OCI-LY1 (cell line): ENCODE data around the gene SPSB1.
A peak's percentile ranks its signal among the peaks of the same experiment; 100 is the strongest.

Experiments
- H2AFZ ChIP-seq: fragments of 200-600 bp; sonication (generic), shearing (Covaris generic); 2 replicates; pipeline ENCODE4 v1.6.0; 2014; ENCODE audit warnings: antibody characterized with exemption, mild to moderate bottlenecking, low read length
- H3F3A ChIP-seq: fragments of 200-600 bp; sonication (generic), shearing (Covaris generic); 2 replicates; pipeline ENCODE4 v1.6.0; 2014; ENCODE audit warnings: mild to moderate bottlenecking, antibody characterized with exemption, low read length, moderate library complexity; ENCODE audit not compliant: insufficient read depth
- H3K27ac ChIP-seq: fragments of 200-600 bp; sonication (generic); 2 replicates; pipeline ENCODE4 v1.5.1; 2014; ENCODE audit warnings: low read length, mixed run types, mild to moderate bottlenecking, low read depth; ENCODE audit not compliant: poor library complexity, severe bottlenecking
- H3K27me3 ChIP-seq: fragments of 200-600 bp; sonication (generic); 2 replicates; pipeline ENCODE4 v1.6.0; 2014; ENCODE audit warnings: antibody characterized with exemption, mild to moderate bottlenecking, low read length, moderate library complexity; ENCODE audit not compliant: insufficient read depth
- H3K36me3 ChIP-seq: fragments of 200-600 bp; sonication (generic); 2 replicates; pipeline ENCODE4 v1.6.1; 2014; ENCODE audit warnings: mild to moderate bottlenecking, antibody characterized with exemption, low read length, moderate library complexity, mixed read lengths; ENCODE audit not compliant: insufficient read depth
- H3K4me1 ChIP-seq: fragments of 200-600 bp; sonication (generic); 2 replicates; pipeline ENCODE4 v1.5.1; 2014; ENCODE audit warnings: mild to moderate bottlenecking, low read length, moderate library complexity; ENCODE audit not compliant: insufficient read depth, severe bottlenecking
- H3K4me2 ChIP-seq: fragments of 200-600 bp; sonication (generic), shearing (Covaris generic); 2 replicates; pipeline ENCODE4 v1.6.1; 2014; ENCODE audit warnings: low read length
- H3K4me3 ChIP-seq: fragments of 200-600 bp; sonication (generic); 2 replicates; pipeline ENCODE4 v1.5.1; 2014; ENCODE audit warnings: low read length, low read depth, mild to moderate bottlenecking, mixed read lengths; ENCODE audit not compliant: poor library complexity, severe bottlenecking
- H3K79me2 ChIP-seq: fragments of 200-600 bp; shearing (Covaris generic); 2 replicates; pipeline ENCODE4 v1.6.1; 2016; ENCODE audit warnings: mixed run types, low read length, mixed read lengths; ENCODE audit not compliant: insufficient read depth
- H3K9ac ChIP-seq: fragments of 200-600 bp; sonication (generic), shearing (Covaris generic); 2 replicates; pipeline ENCODE4 v1.6.1; 2014; ENCODE audit warnings: mild to moderate bottlenecking, low read length, mixed read lengths
- H3K9me2 ChIP-seq: fragments of 200-600 bp; sonication (generic), shearing (Covaris generic); 2 replicates; pipeline ENCODE4 v1.6.1; 2014; ENCODE audit warnings: low read depth, mild to moderate bottlenecking, low read length, mixed read lengths
- H3K9me3 ChIP-seq: fragments of 200-600 bp; shearing (Covaris generic); 2 replicates; pipeline ENCODE4 v1.6.1; 2014; ENCODE audit warnings: low read length, mixed read lengths
- H4K20me1 ChIP-seq: fragments of 200-600 bp; sonication (generic), shearing (Covaris generic); 2 replicates; pipeline ENCODE4 v1.6.0; 2016; ENCODE audit warnings: mild to moderate bottlenecking, low read length; ENCODE audit not compliant: insufficient read depth
- CTCF ChIP-seq: fragments of 200-600 bp; sonication (generic), shearing (Covaris generic); IDR thresholded peaks from 2 replicates; pipeline ENCODE4 v1.5.1; 2017; ENCODE audit warnings: mild to moderate bottlenecking, antibody characterized with exemption, low read length, moderate library complexity, mixed read lengths
- EZH2 ChIP-seq: fragments of 200-600 bp; sonication (generic), shearing (Covaris generic); IDR thresholded peaks from 2 replicates; pipeline ENCODE4 v1.8.0; 2017; ENCODE audit warnings: borderline replicate concordance, mixed run types, mild to moderate bottlenecking, antibody characterized with exemption, low read length, moderate library complexity, mixed read lengths

Gene SPSB1

DNA sequence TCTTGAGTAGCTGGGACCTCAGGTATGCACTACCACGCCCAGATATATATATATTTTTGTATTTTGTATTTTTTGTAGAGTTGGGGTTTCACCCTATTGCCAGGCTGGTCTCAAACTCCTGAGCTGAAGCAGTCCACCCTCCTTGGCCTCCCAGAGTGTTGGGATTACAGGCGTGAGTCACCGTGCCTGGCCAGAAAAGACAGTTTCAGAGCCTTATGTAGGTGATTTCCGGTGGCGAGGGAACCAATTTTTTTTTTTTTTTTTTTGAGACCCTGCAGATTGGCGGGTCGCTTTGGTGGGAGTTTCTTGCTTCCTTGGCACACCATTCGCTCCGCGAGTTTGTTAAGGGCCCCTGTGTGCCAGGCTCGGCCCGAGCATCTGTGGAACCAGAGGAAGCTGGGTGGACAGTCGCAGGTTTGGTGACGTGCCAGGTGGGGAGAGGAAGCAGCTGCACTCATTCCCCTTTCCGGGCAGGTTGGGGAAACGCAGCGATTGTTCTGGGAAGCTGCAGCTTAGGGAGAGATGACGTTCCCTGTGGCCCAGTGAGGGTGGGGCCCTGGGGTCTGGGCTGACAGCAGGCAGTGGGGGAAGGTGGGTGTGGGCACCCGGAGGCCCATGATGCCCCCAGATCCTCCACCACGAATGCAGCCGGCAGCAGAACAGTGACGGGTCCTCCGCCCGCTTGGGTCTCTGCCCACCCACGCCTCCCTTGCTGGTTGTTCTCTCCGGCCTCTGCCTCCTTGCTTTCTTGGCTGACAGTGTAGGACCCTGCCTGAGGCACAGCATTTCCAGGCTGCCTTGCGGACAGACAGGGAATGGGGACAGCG is 25.1 kb downstream of the SPSB1 start:
- H3K4me3 ChIP-seq, result no peak overlapping the region
- no peaks in the 10 kb centered on the region for H3K36me3 ChIP-seq
- H3K27ac ChIP-seq, result peak overlapping the region; percentile 1
- no peaks in the 10 kb centered on the region for H3K9me2 ChIP-seq
- H3K4me1 ChIP-seq, result peaks cover 57% of the 10 kb centered on the region
- H3K9ac ChIP-seq, result no peak overlapping the region
- no peak overlapping the region for H2AFZ ChIP-seq
- H3K27me3 ChIP-seq, result no peaks in the 10 kb centered on the region
- H3K79me2 ChIP-seq, result no peaks in the 10 kb centered on the region
- TF ChIP-seq EZH2, result no peak
- TF ChIP-seq CTCF, result no peak
- no peaks in the 10 kb centered on the region for H3F3A ChIP-seq
- H3K4me2 ChIP-seq, result no peak overlapping the region; the same call in 1 of the 2 replicates
- H4K20me1 ChIP-seq, result no peaks in the 10 kb centered on the region
- no peaks in the 10 kb centered on the region for H3K9me3 ChIP-seq

DNA sequence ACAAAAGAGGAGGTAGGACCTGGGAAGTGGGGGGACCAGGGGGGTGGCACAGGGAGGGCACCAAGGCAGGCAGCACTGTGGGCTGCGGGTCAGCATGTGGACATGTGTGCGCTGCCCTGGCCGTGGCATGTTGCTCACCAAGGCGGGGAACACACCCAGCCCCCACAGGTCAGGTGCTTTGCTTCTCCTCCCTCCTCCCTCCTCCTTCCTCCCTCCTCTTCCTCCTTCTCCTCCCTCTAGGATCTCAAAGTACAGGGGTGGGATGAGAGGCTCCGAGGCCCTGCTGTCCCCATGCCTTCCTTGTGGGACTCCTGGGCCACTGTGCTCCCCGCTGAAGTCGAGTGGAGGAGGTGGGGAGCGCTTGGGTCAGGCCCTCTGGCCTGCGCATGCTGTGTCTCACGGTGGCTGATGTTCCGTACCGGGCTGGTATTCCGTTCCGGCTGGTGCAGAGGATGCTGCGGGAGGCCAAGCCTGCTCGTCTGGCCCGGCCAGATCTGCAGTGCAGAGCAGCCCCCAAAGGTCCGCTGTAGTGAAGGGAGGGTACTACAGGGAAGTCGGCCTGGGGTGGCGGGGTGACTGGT is 26.6 kb downstream of the SPSB1 start:
- TF ChIP-seq CTCF (no peak), EZH2 (no peak)
- H3K9me2 ChIP-seq, result no peaks in the 10 kb centered on the region
- H3K36me3 ChIP-seq, result no peaks in the 10 kb centered on the region
- no peak overlapping the region for H2AFZ ChIP-seq
- no peaks in the 10 kb centered on the region for H3K27me3 ChIP-seq
- no peaks in the 10 kb centered on the region for H3F3A ChIP-seq
- peaks cover 57% of the 10 kb centered on the region for H3K4me1 ChIP-seq
- H4K20me1 ChIP-seq, result no peaks in the 10 kb centered on the region
- no peaks in the 10 kb centered on the region for H3K79me2 ChIP-seq
- no peaks in the 10 kb centered on the region for H3K9me3 ChIP-seq
- no peak overlapping the region for H3K9ac ChIP-seq
- H3K27ac ChIP-seq, result no peak overlapping the region
- H3K4me3 ChIP-seq, result no peak overlapping the region
- no peak overlapping the region; the same call in 1 of the 2 replicates for H3K4me2 ChIP-seq

- no peaks in the 10 kb centered on the region for H3F3A ChIP-seq
- no peaks in the 10 kb centered on the region for H3K9me2 ChIP-seq
- H2AFZ ChIP-seq, result no peak overlapping the region
- no peaks in the 10 kb centered on the region for H3K79me2 ChIP-seq
- no peak overlapping the region for H3K27ac ChIP-seq
- no peak overlapping the region for H3K4me3 ChIP-seq
- TF ChIP-seq EZH2, result no peak
- TF ChIP-seq CTCF, result no peak
- peaks cover 52% of the 10 kb centered on the region for H3K4me1 ChIP-seq
- no peaks in the 10 kb centered on the region for H3K9me3 ChIP-seq
- H3K36me3 ChIP-seq, result no peaks in the 10 kb centered on the region
- no peaks in the 10 kb centered on the region for H4K20me1 ChIP-seq
- peak overlapping the region; percentile 17 for H3K4me2 ChIP-seq
- H3K9ac ChIP-seq, result no peak overlapping the region
- no peaks in the 10 kb centered on the region for H3K27me3 ChIP-seq
Measured at GRCh38 chr1:9319789-9320519, 27.3 kb downstream of the SPSB1 start.
